K562 (cell line): ENCODE measurements around the gene MOB1A.

ENCODE experiments used
- E2F8 ChIP-seq: fragments of 450-650 bp; IDR thresholded peaks from 2 replicates; pipeline ENCODE4 v1.7.1; 2018; ENCODE audit warnings: mild to moderate bottlenecking, low read depth; ENCODE audit not compliant: partially characterized antibody
- EZH2 ChIP-seq: IDR thresholded peaks from 2 replicates; pipeline ENCODE4 v1.6.1; 2012; ENCODE audit warnings: low read depth, mild to moderate bottlenecking, inconsistent platforms, low read length, borderline replicate concordance
- POLR2A ChIP-seq: fragments of 450-650 bp; conservative IDR thresholded peaks from 2 replicates; pipeline ENCODE4 v1.6.1; 2016

GRCh38 chr2:74186038-74186437, 7.4 kb upstream of the MOB1A start:
- TF ChIP-seq EZH2 (no peak), POLR2A (peak; percentile 68), E2F8 (no peak)
